Measurements from ENCODE around the gene SDK1.
"Not testable (repeated sequence)": the region's sequence is repeated elsewhere in the genome, so short reads cannot be mapped to it uniquely, and the experiment has no call there.

SDK1 gene

GRCh38 chr7:4073052-4073451, 772.0 kb downstream of the SDK1 start:
- no peak for DNase-seq (ENCODE audit: low spot score)

GRCh38 chr7:4073750-4074149, 772.7 kb downstream of the SDK1 start:
- DNase-seq (ENCODE audit: low spot score): no peak

GRCh38 chr7:4074407-4074806, 773.4 kb downstream of the SDK1 start:
- DNase-seq (ENCODE audit: low spot score): no peak

GRCh38 chr7:4074994-4075393, 773.9 kb downstream of the SDK1 start:
- DNase-seq (ENCODE audit: low spot score): no peak

GRCh38 chr7:4076701-4077294, 775.7 kb downstream of the SDK1 start:
- no peak for DNase-seq (ENCODE audit: low spot score)

- DNase-seq (ENCODE audit: low spot score): no peak
Measured at GRCh38 chr7:4077980-4078379, 776.9 kb downstream of the SDK1 start.

GRCh38 chr7:4078580-4078979, 777.5 kb downstream of the SDK1 start:
- no peak for DNase-seq (ENCODE audit: low spot score)

GRCh38 chr7:4079366-4079765, 778.3 kb downstream of the SDK1 start:
- no peak for DNase-seq (ENCODE audit: low spot score)

- no peak for DNase-seq (ENCODE audit: low spot score)
Measured at GRCh38 chr7:4079956-4080355, 778.9 kb downstream of the SDK1 start.

- no peak for DNase-seq (ENCODE audit: low spot score)
Measured at GRCh38 chr7:4080954-4081353, 779.9 kb downstream of the SDK1 start.

- no peak for DNase-seq (ENCODE audit: low spot score)
Measured at GRCh38 chr7:4083513-4083912, 782.5 kb downstream of the SDK1 start.

GRCh38 chr7:4084271-4084670, 783.2 kb downstream of the SDK1 start:
- DNase-seq (ENCODE audit: low spot score): no peak

GRCh38 chr7:4085937-4086691, 785.1 kb downstream of the SDK1 start:
- DNase-seq (ENCODE audit: low spot score): no peak

- DNase-seq (ENCODE audit: low spot score): no peak
Measured at GRCh38 chr7:4086723-4087122, 785.7 kb downstream of the SDK1 start.

GRCh38 chr7:4091767-4092166, 790.7 kb downstream of the SDK1 start:
- DNase-seq (ENCODE audit: low spot score): peak; percentile 60

- DNase-seq (ENCODE audit: low spot score): no peak
Measured at GRCh38 chr7:4093035-4093434, 792.0 kb downstream of the SDK1 start.

- DNase-seq (ENCODE audit: low spot score): peak; percentile 4
Measured at GRCh38 chr7:4093483-4093882, 792.4 kb downstream of the SDK1 start.

- DNase-seq (ENCODE audit: low spot score): not testable (repeated sequence)
Measured at GRCh38 chr7:4094158-4094557, 793.1 kb downstream of the SDK1 start.

- DNase-seq (ENCODE audit: low spot score): no peak
Measured at GRCh38 chr7:4097001-4097609, 796.1 kb downstream of the SDK1 start.

- no peak for DNase-seq (ENCODE audit: low spot score)
Measured at GRCh38 chr7:4098169-4098568, 797.1 kb downstream of the SDK1 start.

- DNase-seq (ENCODE audit: low spot score): no peak
Measured at GRCh38 chr7:4099651-4100050, 798.6 kb downstream of the SDK1 start.

GRCh38 chr7:4100148-4100547, 799.1 kb downstream of the SDK1 start:
- DNase-seq (ENCODE audit: low spot score): no peak

GRCh38 chr7:4100691-4101090, 799.6 kb downstream of the SDK1 start:
- DNase-seq (ENCODE audit: low spot score): no peak
